Hepatocyte (in vitro differentiated cells): ENCODE measurements around the gene FNDC3B. TPM values are rescaled to one million over a fixed set of nuclear protein-coding genes. Genes with fewer than 3 reads are reported as not detected.

Source experiments
- DNase-seq: peaks from one replicate; pipeline ENCODE4 v3.0.0-alpha.2; 2016; ENCODE audit warnings: low spot score
- H2AFZ ChIP-seq: fragments of 200-600 bp; sonication (generic); 2 replicates; pipeline ENCODE4 v1.6.0; 2016; ENCODE audit warnings: antibody characterized with exemption, mild to moderate bottlenecking
- H3K27ac ChIP-seq: fragments of 200-600 bp; sonication (generic); 2 replicates; pipeline ENCODE4 v1.5.1; 2016; ENCODE audit warnings: mild to moderate bottlenecking
- H3K27me3 ChIP-seq: fragments of 200-600 bp; sonication (generic); 2 replicates; pipeline ENCODE4 v1.6.1; 2016
- H3K36me3 ChIP-seq: fragments of 200-600 bp; sonication (generic); replicated peaks from 2 replicates; pipeline ENCODE4 v1.5.1; 2016; ENCODE audit warnings: low read depth; ENCODE audit not compliant: insufficient read depth
- H3K4me1 ChIP-seq: fragments of 200-600 bp; sonication (generic); 2 replicates; pipeline ENCODE4 v1.5.1; 2016; ENCODE audit warnings: mild to moderate bottlenecking, moderate library complexity; ENCODE audit not compliant: insufficient read depth
- H3K4me2 ChIP-seq: fragments of 200-600 bp; sonication (generic); 2 replicates; pipeline ENCODE4 v1.6.0; 2016
- H3K4me3 ChIP-seq: fragments of 200-600 bp; sonication (generic); 2 replicates; pipeline ENCODE4 v1.5.1; 2016; ENCODE audit warnings: mild to moderate bottlenecking
- H3K79me2 ChIP-seq: fragments of 200-600 bp; sonication (generic); 2 replicates; pipeline ENCODE4 v1.6.0; 2017; ENCODE audit warnings: mild to moderate bottlenecking
- H3K9me2 ChIP-seq: fragments of 200-600 bp; sonication (generic); replicated peaks from 2 replicates; pipeline ENCODE4 v1.6.0; 2017; ENCODE audit warnings: mild to moderate bottlenecking; ENCODE audit not compliant: insufficient read depth
- H3K9me3 ChIP-seq: fragments of 200-600 bp; sonication (generic); 2 replicates; pipeline ENCODE4 v1.5.1; 2016; ENCODE audit warnings: low read depth, mild to moderate bottlenecking
- H4K20me1 ChIP-seq: fragments of 200-600 bp; sonication (generic); 2 replicates; pipeline ENCODE4 v1.6.0; 2016; ENCODE audit warnings: mild to moderate bottlenecking; ENCODE audit not compliant: insufficient read depth, poor library complexity, severe bottlenecking
- EZH2 ChIP-seq: fragments of 200-600 bp; sonication (generic); IDR thresholded peaks from 2 replicates; pipeline ENCODE4 v1.6.1; 2016; ENCODE audit warnings: antibody characterized with exemption, mild to moderate bottlenecking, borderline replicate concordance
- EZH2phosphoT487 ChIP-seq: fragments of 200-600 bp; sonication (generic); IDR thresholded peaks from one replicate; pipeline ENCODE4 v1.6.1; 2018; ENCODE audit warnings: antibody characterized with exemption, mild to moderate bottlenecking, low read depth, moderate library complexity; ENCODE audit not compliant: unreplicated experiment, severe bottlenecking
- WGBS: methylation state at CpG from one replicate; pipeline ENCODE4 v1.1.6; 2016; ENCODE audit warnings: low lambda C conversion rate; ENCODE audit errors: missing lambda C conversion rate; 5-methylcytosine and 5-hydroxymethylcytosine counted together
- polyA plus RNA-seq: library from polyadenylated mRNA; unstranded; fragments of >200 nt; fragmentation: Nextera tagmentation; extraction: Ambion mirVana; gene quantifications from 2 replicates; pipeline ENCODE4 v1.2.1, GENCODE V29; 2016
- total RNA-seq: library from RNA; depleted of rRNA; stranded (reverse); fragments of >200 nt; gene quantifications from 2 replicates; pipeline ENCODE4 v1.2.3, GENCODE V29; 2014
- TF ChIP-seq, protein P1 (sequence below): fragments of 200-600 bp; sonication (generic); IDR thresholded peaks from 2 replicates; pipeline ENCODE4 v1.5.1; 2016; ENCODE audit warnings: antibody characterized with exemption, mild to moderate bottlenecking; ENCODE audit not compliant: poor library complexity

FNDC3B gene
- total and polyA plus RNA-seq, 2 experiments from 2014 or later: 61.2 to 113 TPM

DNA sequence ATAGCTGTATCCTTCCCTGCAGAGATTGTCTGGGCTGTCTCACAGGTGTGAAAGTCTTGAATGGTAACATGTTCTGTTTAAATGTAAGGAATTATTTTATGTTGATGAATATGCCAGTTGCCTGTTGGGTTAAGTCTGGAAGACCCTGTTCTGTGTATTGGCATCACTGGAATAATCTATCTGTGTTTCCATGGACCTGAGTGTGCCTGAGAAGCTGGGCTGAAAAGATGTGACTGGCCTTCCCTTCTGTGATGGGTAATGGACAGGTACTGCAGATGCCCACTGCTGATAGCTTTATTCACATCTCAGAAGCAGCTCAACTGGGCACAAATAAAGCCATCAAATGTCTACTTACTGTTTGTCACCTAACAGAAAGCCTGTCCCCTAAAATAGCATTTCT, 196.3 kb downstream of the FNDC3B start:
- H3K27ac ChIP-seq: no peak overlapping the region
- H2AFZ ChIP-seq: no peak overlapping the region
- no peaks in the 10 kb centered on the region for H3K27me3 ChIP-seq
- peaks cover 3% of the 10 kb centered on the region for H3K36me3 ChIP-seq
- TF ChIP-seq, protein P1, sequence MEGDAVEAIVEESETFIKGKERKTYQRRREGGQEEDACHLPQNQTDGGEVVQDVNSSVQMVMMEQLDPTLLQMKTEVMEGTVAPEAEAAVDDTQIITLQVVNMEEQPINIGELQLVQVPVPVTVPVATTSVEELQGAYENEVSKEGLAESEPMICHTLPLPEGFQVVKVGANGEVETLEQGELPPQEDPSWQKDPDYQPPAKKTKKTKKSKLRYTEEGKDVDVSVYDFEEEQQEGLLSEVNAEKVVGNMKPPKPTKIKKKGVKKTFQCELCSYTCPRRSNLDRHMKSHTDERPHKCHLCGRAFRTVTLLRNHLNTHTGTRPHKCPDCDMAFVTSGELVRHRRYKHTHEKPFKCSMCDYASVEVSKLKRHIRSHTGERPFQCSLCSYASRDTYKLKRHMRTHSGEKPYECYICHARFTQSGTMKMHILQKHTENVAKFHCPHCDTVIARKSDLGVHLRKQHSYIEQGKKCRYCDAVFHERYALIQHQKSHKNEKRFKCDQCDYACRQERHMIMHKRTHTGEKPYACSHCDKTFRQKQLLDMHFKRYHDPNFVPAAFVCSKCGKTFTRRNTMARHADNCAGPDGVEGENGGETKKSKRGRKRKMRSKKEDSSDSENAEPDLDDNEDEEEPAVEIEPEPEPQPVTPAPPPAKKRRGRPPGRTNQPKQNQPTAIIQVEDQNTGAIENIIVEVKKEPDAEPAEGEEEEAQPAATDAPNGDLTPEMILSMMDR: no peak
- TF ChIP-seq EZH2 (no peak), EZH2phosphoT487 (no peak)
- H4K20me1 ChIP-seq: peaks cover 20% of the 10 kb centered on the region
- no peaks in the 10 kb centered on the region for H3K9me2 ChIP-seq
- no peaks in the 10 kb centered on the region for H3K4me1 ChIP-seq
- H3K79me2 ChIP-seq: peaks cover 87% of the 10 kb centered on the region
- no peak for DNase-seq
- no peak overlapping the region for H3K4me2 ChIP-seq
- H3K9me3 ChIP-seq: no peaks in the 10 kb centered on the region
- no peak overlapping the region for H3K4me3 ChIP-seq

DNA sequence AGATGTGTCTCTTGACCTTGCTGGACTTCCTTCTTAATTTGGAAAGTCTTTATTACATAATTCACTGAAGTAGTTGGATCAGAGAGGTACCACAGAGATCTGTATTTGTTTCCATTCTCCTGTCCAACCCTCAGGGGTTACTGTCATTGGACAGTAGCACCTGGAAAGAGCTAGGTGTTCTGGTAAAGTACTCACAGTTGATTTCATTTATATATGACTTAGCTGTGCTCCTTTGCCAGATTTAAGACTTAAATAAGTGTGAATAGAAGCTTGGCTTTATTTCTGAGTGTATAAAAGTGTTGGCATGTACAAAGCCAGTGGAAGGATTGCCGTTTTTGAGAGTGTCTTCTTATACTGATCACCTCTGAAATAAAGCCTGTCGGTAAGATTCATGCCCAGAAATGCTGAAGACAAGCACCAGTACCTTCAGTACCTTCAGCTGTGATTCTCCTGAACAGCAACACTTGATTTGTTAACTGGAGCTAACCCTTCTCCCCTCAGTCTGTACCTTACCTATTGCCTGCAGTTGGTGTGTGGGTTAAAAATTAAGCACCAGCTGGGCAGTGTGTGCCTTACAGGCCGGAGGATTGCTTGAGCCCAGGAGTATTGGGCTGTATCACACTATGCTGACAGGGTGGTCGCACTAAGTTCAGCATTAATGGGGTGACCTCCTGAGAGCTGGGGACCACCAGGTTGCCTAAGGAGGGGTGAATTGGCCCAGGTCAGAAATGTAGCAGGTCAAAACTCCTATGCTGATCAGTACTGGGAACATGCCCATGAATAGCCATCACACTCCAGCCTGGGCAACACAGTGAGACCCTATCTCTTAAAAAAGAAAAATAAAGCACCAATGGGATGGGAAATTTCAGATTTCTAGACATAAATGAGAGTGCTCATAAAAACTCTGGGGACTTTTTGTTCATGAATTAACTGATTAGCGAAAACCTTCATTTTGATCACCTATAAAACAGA, 197.7 kb downstream of the FNDC3B start:
- H4K20me1 ChIP-seq: peaks cover 20% of the 10 kb centered on the region
- H3K79me2 ChIP-seq: peaks cover 86% of the 10 kb centered on the region
- H3K4me1 ChIP-seq: no peaks in the 10 kb centered on the region
- no peaks in the 10 kb centered on the region for H3K27me3 ChIP-seq
- no peaks in the 10 kb centered on the region for H3K9me3 ChIP-seq
- H3K27ac ChIP-seq: no peak overlapping the region
- H3K4me2 ChIP-seq: no peak overlapping the region
- 89% methylated on average over 5 of the region's 5 CpGs for WGBS
- no peak for DNase-seq
- H3K9me2 ChIP-seq: no peaks in the 10 kb centered on the region
- no peak overlapping the region for H2AFZ ChIP-seq
- no peaks in the 10 kb centered on the region for H3K36me3 ChIP-seq
- no peak overlapping the region for H3K4me3 ChIP-seq
- no peak for TF ChIP-seq EZH2phosphoT487
- TF ChIP-seq, protein P1: no peak
- no peak for TF ChIP-seq EZH2

GRCh38 chr3:172238188-172238587, 198.8 kb downstream of the FNDC3B start:
- peaks cover 20% of the 10 kb centered on the region for H4K20me1 ChIP-seq

More at GRCh38 chr3:172238188-172238587, 198.8 kb downstream of the FNDC3B start:
- Histone ChIP-seq H3K9me2 (no peaks in the 10 kb centered on the region), H3K9me3 (no peaks in the 10 kb centered on the region), H3K4me2 (no peak overlapping the region), H3K4me1 (no peaks in the 10 kb centered on the region), H3K36me3 (no peaks in the 10 kb centered on the region), H3K4me3 (no peak overlapping the region), H2AFZ (no peak overlapping the region), H3K79me2 (peaks cover 84% of the 10 kb centered on the region), H3K27ac (no peak overlapping the region), H3K27me3 (no peaks in the 10 kb centered on the region)
- 96% methylated on average over 4 of the region's 4 CpGs for WGBS
- DNase-seq: no peak
- TF ChIP-seq, protein P1: no peak
- no peak for TF ChIP-seq EZH2phosphoT487
